HG03039 (cell line): ENCODE measurements around the gene VGLL4.

ENCODE experiments used
- ATAC-seq: cut with Tn5 transposase; IDR thresholded peaks from one replicate; pipeline ENCODE4 v1.9.1; 2021; ENCODE audit warnings: mild to moderate bottlenecking, moderate library complexity; ENCODE audit not compliant: unreplicated experiment

The VGLL4 gene

GRCh38 chr3:11509173-11510000 is 134.3 kb downstream of the VGLL4 start:
- no peak for ATAC-seq

GRCh38 chr3:11508346-11509172 is 135.2 kb downstream of the VGLL4 start:
- no peak for ATAC-seq

- no peak for ATAC-seq
Observed at GRCh38 chr3:11507719-11508118, 136.0 kb downstream of the VGLL4 start.
